NB4 (cell line): ENCODE data around the gene F2RL2.
A peak's percentile ranks its signal among the peaks of the same experiment; 100 is the strongest.

Source experiments
- POLR2A ChIP-seq: IDR thresholded peaks from 2 replicates; pipeline ENCODE4 v1.6.1; 2011; ENCODE audit warnings: mild to moderate bottlenecking; ENCODE audit not compliant: insufficient read length; ENCODE audit errors: extremely low read depth
- TF ChIP-seq, protein P1 (sequence below): IDR thresholded peaks from one replicate; pipeline ENCODE4 v1.5.1; 2012; ENCODE audit warnings: low read depth, low read length

DNA sequence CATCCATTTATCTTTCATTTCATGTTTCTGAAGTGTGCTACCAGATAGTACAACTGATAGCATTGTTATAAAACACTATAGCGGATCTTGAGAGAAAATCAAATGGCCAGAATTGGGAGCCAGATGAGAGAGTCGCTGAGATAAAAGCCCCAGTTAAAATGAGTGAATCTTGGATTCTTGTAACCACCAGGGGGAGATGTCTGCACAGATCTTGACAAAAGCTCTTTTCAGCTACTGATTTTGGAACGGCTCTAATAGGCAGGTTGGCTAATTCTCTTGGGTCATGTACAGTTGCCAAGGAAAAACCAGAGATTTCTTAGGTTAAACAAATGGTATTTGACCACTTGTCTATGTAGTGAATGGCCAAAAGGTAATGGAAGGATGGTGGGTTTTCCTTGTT lies 21.7 kb downstream of the F2RL2 start:
- TF ChIP-seq, protein P1, sequence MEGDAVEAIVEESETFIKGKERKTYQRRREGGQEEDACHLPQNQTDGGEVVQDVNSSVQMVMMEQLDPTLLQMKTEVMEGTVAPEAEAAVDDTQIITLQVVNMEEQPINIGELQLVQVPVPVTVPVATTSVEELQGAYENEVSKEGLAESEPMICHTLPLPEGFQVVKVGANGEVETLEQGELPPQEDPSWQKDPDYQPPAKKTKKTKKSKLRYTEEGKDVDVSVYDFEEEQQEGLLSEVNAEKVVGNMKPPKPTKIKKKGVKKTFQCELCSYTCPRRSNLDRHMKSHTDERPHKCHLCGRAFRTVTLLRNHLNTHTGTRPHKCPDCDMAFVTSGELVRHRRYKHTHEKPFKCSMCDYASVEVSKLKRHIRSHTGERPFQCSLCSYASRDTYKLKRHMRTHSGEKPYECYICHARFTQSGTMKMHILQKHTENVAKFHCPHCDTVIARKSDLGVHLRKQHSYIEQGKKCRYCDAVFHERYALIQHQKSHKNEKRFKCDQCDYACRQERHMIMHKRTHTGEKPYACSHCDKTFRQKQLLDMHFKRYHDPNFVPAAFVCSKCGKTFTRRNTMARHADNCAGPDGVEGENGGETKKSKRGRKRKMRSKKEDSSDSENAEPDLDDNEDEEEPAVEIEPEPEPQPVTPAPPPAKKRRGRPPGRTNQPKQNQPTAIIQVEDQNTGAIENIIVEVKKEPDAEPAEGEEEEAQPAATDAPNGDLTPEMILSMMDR: peak; percentile 66
- no peak for TF ChIP-seq POLR2A
